NCI-H524 (cell line): ENCODE data around the gene VAPB.

Experiments used
- DNase-seq, 2 experiments: peaks; one replicate each; lab custom pipeline; 2025; lab: John Stamatoyannopoulos, UW

The VAPB gene

GRCh38 chr20:58435237-58435636, 46.2 kb downstream of the VAPB start:
- no peak for DNase-seq

- DNase-seq = no peak
Observed at GRCh38 chr20:58436868-58437645, 48.0 kb downstream of the VAPB start.

GRCh38 chr20:58438970-58439808, 50.2 kb downstream of the VAPB start:
- DNase-seq = no peak

- DNase-seq = no peak
Observed at GRCh38 chr20:58440021-58440767, 51.2 kb downstream of the VAPB start.

- DNase-seq = no peak
Observed at GRCh38 chr20:58441723-58442122, 52.7 kb downstream of the VAPB start.

- DNase-seq = no peak
Observed at GRCh38 chr20:58444746-58445255, 55.8 kb downstream of the VAPB start.

GRCh38 chr20:58446264-58446959, 57.4 kb downstream of the VAPB start:
- no peak for DNase-seq

GRCh38 chr20:58446960-58447265, 57.9 kb downstream of the VAPB start:
- no peak for DNase-seq

GRCh38 chr20:58447511-58448391, 58.7 kb downstream of the VAPB start:
- DNase-seq = peak in 1 of 2 experiments; percentile 34

- DNase-seq = no peak
Observed at GRCh38 chr20:58448958-58449357, 59.9 kb downstream of the VAPB start.

- no peak for DNase-seq
Observed at GRCh38 chr20:58449681-58450221, 60.7 kb downstream of the VAPB start.

- DNase-seq = no peak
Observed at GRCh38 chr20:58450254-58450653, 61.2 kb downstream of the VAPB start.

- no peak for DNase-seq
Observed at GRCh38 chr20:58452667-58453255, 63.7 kb downstream of the VAPB start.

- no peak for DNase-seq
Observed at GRCh38 chr20:58453391-58453790, 64.4 kb downstream of the VAPB start.

GRCh38 chr20:58454460-58454859, 65.4 kb downstream of the VAPB start:
- no peak for DNase-seq

- DNase-seq = peak in 1 of 2 experiments; percentile 36
Observed at GRCh38 chr20:58457083-58457695, 68.2 kb downstream of the VAPB start.

GRCh38 chr20:58458342-58459057, 69.5 kb downstream of the VAPB start:
- no peak for DNase-seq

GRCh38 chr20:58459058-58459750, 70.2 kb downstream of the VAPB start:
- no peak for DNase-seq
